PFSK-1 (cell line): Measurements from ENCODE around the gene KLHDC3.

Source experiments
- POLR2AphosphoS5 ChIP-seq: IDR thresholded peaks from 2 replicates; pipeline ENCODE4 v1.6.1; 2012; ENCODE audit warnings: low read depth, mild to moderate bottlenecking, control low read depth, low read length, moderate library complexity
- SIN3A ChIP-seq: IDR thresholded peaks from 2 replicates; pipeline ENCODE4 v1.6.1; 2012; ENCODE audit warnings: mild to moderate bottlenecking, low read length, moderate library complexity, borderline replicate concordance; ENCODE audit not compliant: insufficient read depth
- TAF1 ChIP-seq: IDR thresholded peaks from 2 replicates; pipeline ENCODE4 v1.6.1; 2012; ENCODE audit warnings: low read length, control low read depth, borderline replicate concordance; ENCODE audit not compliant: insufficient read depth
- TF ChIP-seq, protein P1 (sequence below), 2 experiments: IDR thresholded peaks; 2 replicates each; pipeline versions ENCODE4 v1.6.1 to v1.8.0; 2011 to 2012; ENCODE audit warnings: low read depth in 2 of 2, low read length in 2 of 2, control low read depth in 1 of 2, inconsistent platforms in 1 of 2, mild to moderate bottlenecking in 1 of 2, moderate library complexity in 1 of 2; ENCODE audit not compliant: insufficient read depth in 1 of 2

DNA sequence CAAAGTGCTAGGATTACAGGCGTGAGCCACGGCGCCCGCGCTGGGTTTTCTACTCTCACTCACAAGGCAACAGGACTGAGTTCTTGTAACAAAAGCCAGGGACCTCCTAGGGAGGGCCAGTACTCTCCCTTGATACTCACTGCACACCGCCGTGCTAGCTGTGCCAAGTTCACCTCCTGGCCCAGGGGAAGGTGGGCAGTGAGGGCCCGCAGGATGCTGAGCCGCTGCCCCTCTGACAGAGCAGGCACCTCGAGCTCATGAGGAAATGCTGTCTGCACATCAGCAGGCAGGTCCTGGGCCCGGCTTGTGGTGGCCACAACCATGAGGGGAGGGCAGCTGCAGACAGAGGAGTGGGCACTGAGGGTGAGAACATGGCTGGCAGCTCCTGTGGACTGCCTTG, 46.8 kb upstream of the KLHDC3 start:
- TF ChIP-seq, protein P1, sequence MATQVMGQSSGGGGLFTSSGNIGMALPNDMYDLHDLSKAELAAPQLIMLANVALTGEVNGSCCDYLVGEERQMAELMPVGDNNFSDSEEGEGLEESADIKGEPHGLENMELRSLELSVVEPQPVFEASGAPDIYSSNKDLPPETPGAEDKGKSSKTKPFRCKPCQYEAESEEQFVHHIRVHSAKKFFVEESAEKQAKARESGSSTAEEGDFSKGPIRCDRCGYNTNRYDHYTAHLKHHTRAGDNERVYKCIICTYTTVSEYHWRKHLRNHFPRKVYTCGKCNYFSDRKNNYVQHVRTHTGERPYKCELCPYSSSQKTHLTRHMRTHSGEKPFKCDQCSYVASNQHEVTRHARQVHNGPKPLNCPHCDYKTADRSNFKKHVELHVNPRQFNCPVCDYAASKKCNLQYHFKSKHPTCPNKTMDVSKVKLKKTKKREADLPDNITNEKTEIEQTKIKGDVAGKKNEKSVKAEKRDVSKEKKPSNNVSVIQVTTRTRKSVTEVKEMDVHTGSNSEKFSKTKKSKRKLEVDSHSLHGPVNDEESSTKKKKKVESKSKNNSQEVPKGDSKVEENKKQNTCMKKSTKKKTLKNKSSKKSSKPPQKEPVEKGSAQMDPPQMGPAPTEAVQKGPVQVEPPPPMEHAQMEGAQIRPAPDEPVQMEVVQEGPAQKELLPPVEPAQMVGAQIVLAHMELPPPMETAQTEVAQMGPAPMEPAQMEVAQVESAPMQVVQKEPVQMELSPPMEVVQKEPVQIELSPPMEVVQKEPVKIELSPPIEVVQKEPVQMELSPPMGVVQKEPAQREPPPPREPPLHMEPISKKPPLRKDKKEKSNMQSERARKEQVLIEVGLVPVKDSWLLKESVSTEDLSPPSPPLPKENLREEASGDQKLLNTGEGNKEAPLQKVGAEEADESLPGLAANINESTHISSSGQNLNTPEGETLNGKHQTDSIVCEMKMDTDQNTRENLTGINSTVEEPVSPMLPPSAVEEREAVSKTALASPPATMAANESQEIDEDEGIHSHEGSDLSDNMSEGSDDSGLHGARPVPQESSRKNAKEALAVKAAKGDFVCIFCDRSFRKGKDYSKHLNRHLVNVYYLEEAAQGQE (IDR thresholded peaks at IDR 0.05; ENCODE audit: insufficient read depth in 1 of 2, low read depth in 2 of 2, low read length in 2 of 2), result no peak
- TF ChIP-seq SIN3A, result no peak
- TF ChIP-seq POLR2AphosphoS5, result no peak
- no peak for TF ChIP-seq TAF1
